SK-N-SH (cell line): ENCODE results near the gene HS6ST1.

ENCODE experiments used
- CTCF ChIP-seq: fragments of 200-600 bp; sonication (generic); IDR thresholded peaks from 2 replicates; pipeline ENCODE4 v1.6.1; 2017; ENCODE audit warnings: antibody characterized with exemption, mild to moderate bottlenecking, moderate library complexity
- JUND ChIP-seq: IDR thresholded peaks from 2 replicates; pipeline ENCODE4 v1.4.0; 2012

- TF ChIP-seq CTCF (no peak), JUND (no peak)
These were observed 6.8 kb downstream of the HS6ST1 start for GRCh38 chr2:128311755-128312341.
